Tibial nerve (tissue), 4 donors: ENCODE results near the gene SH2D3C.

Experiments
- EP300 ChIP-seq, 2 donors: sonication (generic); formaldehyde crosslinking; IDR thresholded peaks; one replicate each; pipeline ENCODE4 v1.6.1; 2017; ENCODE audit warnings: antibody characterized with exemption in 2 of 2, mild to moderate bottlenecking in 1 of 2
- TF ChIP-seq, protein P1 (sequence below), 5 experiments: fragments of 200-600 bp in 3 of 5; fragments of 450-650 bp in 2 of 5; sonication (generic) in 3 of 5; IDR thresholded peaks; one replicate each; pipeline ENCODE4 v1.5.1; 2016 to 2019; ENCODE audit warnings: antibody characterized with exemption in 5 of 5, mild to moderate bottlenecking in 3 of 5, moderate library complexity in 2 of 5

GRCh38 chr9:127730262-127730661, 48.2 kb downstream of the SH2D3C start:
- TF ChIP-seq, protein P1, sequence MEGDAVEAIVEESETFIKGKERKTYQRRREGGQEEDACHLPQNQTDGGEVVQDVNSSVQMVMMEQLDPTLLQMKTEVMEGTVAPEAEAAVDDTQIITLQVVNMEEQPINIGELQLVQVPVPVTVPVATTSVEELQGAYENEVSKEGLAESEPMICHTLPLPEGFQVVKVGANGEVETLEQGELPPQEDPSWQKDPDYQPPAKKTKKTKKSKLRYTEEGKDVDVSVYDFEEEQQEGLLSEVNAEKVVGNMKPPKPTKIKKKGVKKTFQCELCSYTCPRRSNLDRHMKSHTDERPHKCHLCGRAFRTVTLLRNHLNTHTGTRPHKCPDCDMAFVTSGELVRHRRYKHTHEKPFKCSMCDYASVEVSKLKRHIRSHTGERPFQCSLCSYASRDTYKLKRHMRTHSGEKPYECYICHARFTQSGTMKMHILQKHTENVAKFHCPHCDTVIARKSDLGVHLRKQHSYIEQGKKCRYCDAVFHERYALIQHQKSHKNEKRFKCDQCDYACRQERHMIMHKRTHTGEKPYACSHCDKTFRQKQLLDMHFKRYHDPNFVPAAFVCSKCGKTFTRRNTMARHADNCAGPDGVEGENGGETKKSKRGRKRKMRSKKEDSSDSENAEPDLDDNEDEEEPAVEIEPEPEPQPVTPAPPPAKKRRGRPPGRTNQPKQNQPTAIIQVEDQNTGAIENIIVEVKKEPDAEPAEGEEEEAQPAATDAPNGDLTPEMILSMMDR (IDR thresholded peaks at IDR 0.05) = no peak
- TF ChIP-seq EP300 (IDR thresholded peaks at IDR 0.05) = no peak
